ENCODE results near the gene TDRD1.
A peak's percentile ranks its signal among the peaks of the same experiment; 100 is the strongest.

GRCh38 chr10:114181971-114182370 lies 2.8 kb downstream of the TDRD1 start:
- TF ChIP-seq EP300 (IDR thresholded peaks at IDR 0.05; ENCODE audit: borderline replicate concordance): peak; percentile 46; the same call in 1 of the 2 replicates
- peak; percentile 58 for TF ChIP-seq TEAD4 (IDR thresholded peaks at IDR 0.05)
- TF ChIP-seq CREB1 (IDR thresholded peaks at IDR 0.05; ENCODE audit: low read depth): no peak
- TF ChIP-seq, protein P1, sequence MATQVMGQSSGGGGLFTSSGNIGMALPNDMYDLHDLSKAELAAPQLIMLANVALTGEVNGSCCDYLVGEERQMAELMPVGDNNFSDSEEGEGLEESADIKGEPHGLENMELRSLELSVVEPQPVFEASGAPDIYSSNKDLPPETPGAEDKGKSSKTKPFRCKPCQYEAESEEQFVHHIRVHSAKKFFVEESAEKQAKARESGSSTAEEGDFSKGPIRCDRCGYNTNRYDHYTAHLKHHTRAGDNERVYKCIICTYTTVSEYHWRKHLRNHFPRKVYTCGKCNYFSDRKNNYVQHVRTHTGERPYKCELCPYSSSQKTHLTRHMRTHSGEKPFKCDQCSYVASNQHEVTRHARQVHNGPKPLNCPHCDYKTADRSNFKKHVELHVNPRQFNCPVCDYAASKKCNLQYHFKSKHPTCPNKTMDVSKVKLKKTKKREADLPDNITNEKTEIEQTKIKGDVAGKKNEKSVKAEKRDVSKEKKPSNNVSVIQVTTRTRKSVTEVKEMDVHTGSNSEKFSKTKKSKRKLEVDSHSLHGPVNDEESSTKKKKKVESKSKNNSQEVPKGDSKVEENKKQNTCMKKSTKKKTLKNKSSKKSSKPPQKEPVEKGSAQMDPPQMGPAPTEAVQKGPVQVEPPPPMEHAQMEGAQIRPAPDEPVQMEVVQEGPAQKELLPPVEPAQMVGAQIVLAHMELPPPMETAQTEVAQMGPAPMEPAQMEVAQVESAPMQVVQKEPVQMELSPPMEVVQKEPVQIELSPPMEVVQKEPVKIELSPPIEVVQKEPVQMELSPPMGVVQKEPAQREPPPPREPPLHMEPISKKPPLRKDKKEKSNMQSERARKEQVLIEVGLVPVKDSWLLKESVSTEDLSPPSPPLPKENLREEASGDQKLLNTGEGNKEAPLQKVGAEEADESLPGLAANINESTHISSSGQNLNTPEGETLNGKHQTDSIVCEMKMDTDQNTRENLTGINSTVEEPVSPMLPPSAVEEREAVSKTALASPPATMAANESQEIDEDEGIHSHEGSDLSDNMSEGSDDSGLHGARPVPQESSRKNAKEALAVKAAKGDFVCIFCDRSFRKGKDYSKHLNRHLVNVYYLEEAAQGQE (IDR thresholded peaks at IDR 0.05; ENCODE audit: low read depth): no peak
- no peak for TF ChIP-seq TAF1 (IDR thresholded peaks at IDR 0.05; ENCODE audit: low read depth)
- no peak for TF ChIP-seq RAD21 (IDR thresholded peaks at IDR 0.05; ENCODE audit: low read depth)
- TF ChIP-seq USF1 (IDR thresholded peaks at IDR 0.05): 0 out of 2 replicates have a peak, but pooled peaks have one; percentile 12
- peak; percentile 53; the same call in 1 of the 2 replicates for TF ChIP-seq YY1 (IDR thresholded peaks at IDR 0.05; ENCODE audit: low read depth)
- TF ChIP-seq, protein P2, sequence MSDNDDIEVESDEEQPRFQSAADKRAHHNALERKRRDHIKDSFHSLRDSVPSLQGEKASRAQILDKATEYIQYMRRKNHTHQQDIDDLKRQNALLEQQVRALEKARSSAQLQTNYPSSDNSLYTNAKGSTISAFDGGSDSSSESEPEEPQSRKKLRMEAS (IDR thresholded peaks at IDR 0.05): peak; percentile 50
- no peak for TF ChIP-seq EGR1 (IDR thresholded peaks at IDR 0.05)
- no peak for TF ChIP-seq ZBTB7A (IDR thresholded peaks at IDR 0.05; ENCODE audit: low read depth)
- TF ChIP-seq FOXM1 (IDR thresholded peaks at IDR 0.05; ENCODE audit: borderline replicate concordance, low read depth): peak; percentile 72

Data from Ishikawa (cell line).